Panc1 (cell line): ENCODE results near the gene KATNIP. TPM values are rescaled to one million over a fixed set of nuclear protein-coding genes. Genes with fewer than 3 reads are reported as not detected.

Source experiments
- ATAC-seq: fragments of 200-7000 bp; cut with Tn5 transposase; 2 replicates; pipeline ENCODE4 v1.9.1; 2020; ENCODE audit warnings: mild to moderate bottlenecking, moderate library complexity
- BruUV-seq: library from RNA; stranded (reverse); fragments of 400-500 nt; replicated peaks from 2 replicates; lab custom pipeline; 2021; lab: Mats Ljungman, UMichigan
- CTCF ChIA-PET: fragments of 300-600 bp; sonication (Branson Sonifier 250); formaldehyde crosslinking; loops from one replicate; lab custom pipeline; 2022; ENCODE audit warnings: antibody characterized with exemption; lab: Charles Lee
- POLR2A ChIA-PET: fragments of 300-600 bp; sonication (Branson Sonifier 250); formaldehyde crosslinking; loops from one replicate; lab custom pipeline; 2022; ENCODE audit warnings: antibody characterized with exemption; lab: Charles Lee
- DNase-seq: peaks from one replicate; pipeline ENCODE4 v3.0.0-alpha.2; 2010; ENCODE audit warnings: low read depth, low spot score
- H3K27ac ChIP-seq: 2 replicates; pipeline ENCODE4 v1.5.1; 2011; ENCODE audit warnings: mild to moderate bottlenecking, low read length, inconsistent platforms
- H3K27me3 ChIP-seq: fragments of 200-500 bp; sonication (Bioruptor generic); 2 replicates; pipeline ENCODE4 v1.6.0; 2014; ENCODE audit warnings: low read length, inconsistent platforms; ENCODE audit not compliant: control insufficient read depth, insufficient read depth
- H3K36me3 ChIP-seq: fragments of 200-500 bp; sonication (Bioruptor generic); 2 replicates; pipeline ENCODE4 v1.5.1; 2014; ENCODE audit warnings: inconsistent platforms, mild to moderate bottlenecking, low read length, moderate library complexity; ENCODE audit not compliant: control insufficient read depth, insufficient read depth
- H3K4me1 ChIP-seq: 2 replicates; pipeline ENCODE4 v1.5.1; 2011; ENCODE audit warnings: inconsistent platforms, mild to moderate bottlenecking, low read length, moderate library complexity; ENCODE audit not compliant: control insufficient read depth, insufficient read depth
- H3K4me3 ChIP-seq, 2 experiments: 2 replicates each; pipeline ENCODE4 v1.5.1; 2011 to 2012; ENCODE audit warnings: low read depth in 2 of 2, low read length in 2 of 2, mild to moderate bottlenecking in 2 of 2, inconsistent platforms in 1 of 2, moderate library complexity in 1 of 2
- H3K9me3 ChIP-seq: fragments of 200-500 bp; sonication (Bioruptor generic); 2 replicates; pipeline ENCODE4 v1.5.1; 2014; ENCODE audit warnings: low read depth, mild to moderate bottlenecking, inconsistent platforms, low read length, moderate library complexity; ENCODE audit not compliant: control insufficient read depth, insufficient read depth
- POLR2AphosphoS5 ChIP-seq: IDR thresholded peaks from 2 replicates; pipeline ENCODE4 v1.6.1; 2012; ENCODE audit warnings: mild to moderate bottlenecking, low read depth, low read length, moderate library complexity
- REST ChIP-seq, 2 experiments: IDR thresholded peaks; 2 replicates each; pipeline ENCODE4 v1.6.1; 2011 to 2012; ENCODE audit warnings: low read depth in 2 of 2, control low read depth in 1 of 2, low read length in 1 of 2, mild to moderate bottlenecking in 1 of 2, moderate library complexity in 1 of 2; ENCODE audit not compliant: insufficient read depth in 1 of 2
- SIN3A ChIP-seq: IDR thresholded peaks from 2 replicates; pipeline ENCODE4 v1.6.1; 2012; ENCODE audit warnings: low read depth, mild to moderate bottlenecking, low read length, moderate library complexity, borderline replicate concordance; ENCODE audit not compliant: insufficient read depth
- TCF7L2 ChIP-seq: IDR thresholded peaks from 2 replicates; pipeline ENCODE4 v1.6.1; 2011; ENCODE audit warnings: mild to moderate bottlenecking, low read depth, low read length, inconsistent platforms
- in situ Hi-C: cut with HindIII; loops from 2 replicates; pipeline ENCODE4 v1.10.0; 2016; ENCODE audit warnings: low sequenced_read_pairs, low pct_unique_long_range_greater_than_20kb
- intact Hi-C: fragments of 100-400 bp; cut with micrococcal nuclease; formaldehyde crosslinking; loops from one replicate; pipeline ENCODE4 v1.10.0; 2022; ENCODE audit not compliant: unreplicated experiment
- total RNA-seq: library from RNA; stranded (reverse); gene quantifications from one replicate; pipeline ENCODE4 v1.2.1, GENCODE V29; 2021; ENCODE audit not compliant: unreplicated experiment
- TF ChIP-seq, protein P1 (sequence below): fragments of 450-650 bp; IDR thresholded peaks from 2 replicates; pipeline ENCODE4 v1.5.1; 2017; ENCODE audit warnings: mild to moderate bottlenecking

KATNIP gene
- total RNA-seq, 1 experiment from 2014 or later = 36.7 TPM

GRCh38 chr16:27582883-27583282, 32.9 kb downstream of the KATNIP start:
- no peak for ATAC-seq
- CTCF ChIA-PET = no interaction called here
- DNase-seq = no peak
- no peak overlapping the region for H3K27ac ChIP-seq
- no peak overlapping the region for H3K4me3 ChIP-seq
- POLR2A ChIA-PET = no interaction called here
- no peaks in the 10 kb centered on the region for H3K9me3 ChIP-seq
- BruUV-seq = TSS peak; percentile 11
- intact Hi-C loops (no loop called here), in situ Hi-C loops (no loop called here)
- H3K36me3 ChIP-seq = no peaks in the 10 kb centered on the region
- peaks cover 14% of the 10 kb centered on the region for H3K4me1 ChIP-seq
- TF ChIP-seq, protein P1, sequence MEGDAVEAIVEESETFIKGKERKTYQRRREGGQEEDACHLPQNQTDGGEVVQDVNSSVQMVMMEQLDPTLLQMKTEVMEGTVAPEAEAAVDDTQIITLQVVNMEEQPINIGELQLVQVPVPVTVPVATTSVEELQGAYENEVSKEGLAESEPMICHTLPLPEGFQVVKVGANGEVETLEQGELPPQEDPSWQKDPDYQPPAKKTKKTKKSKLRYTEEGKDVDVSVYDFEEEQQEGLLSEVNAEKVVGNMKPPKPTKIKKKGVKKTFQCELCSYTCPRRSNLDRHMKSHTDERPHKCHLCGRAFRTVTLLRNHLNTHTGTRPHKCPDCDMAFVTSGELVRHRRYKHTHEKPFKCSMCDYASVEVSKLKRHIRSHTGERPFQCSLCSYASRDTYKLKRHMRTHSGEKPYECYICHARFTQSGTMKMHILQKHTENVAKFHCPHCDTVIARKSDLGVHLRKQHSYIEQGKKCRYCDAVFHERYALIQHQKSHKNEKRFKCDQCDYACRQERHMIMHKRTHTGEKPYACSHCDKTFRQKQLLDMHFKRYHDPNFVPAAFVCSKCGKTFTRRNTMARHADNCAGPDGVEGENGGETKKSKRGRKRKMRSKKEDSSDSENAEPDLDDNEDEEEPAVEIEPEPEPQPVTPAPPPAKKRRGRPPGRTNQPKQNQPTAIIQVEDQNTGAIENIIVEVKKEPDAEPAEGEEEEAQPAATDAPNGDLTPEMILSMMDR = no peak
- TF ChIP-seq REST (IDR thresholded peaks at IDR 0.05; ENCODE audit: insufficient read depth in 1 of 2, low read depth in 2 of 2, low read length in 1 of 2) (no peak), POLR2AphosphoS5 (no peak), TCF7L2 (no peak), SIN3A (no peak)
- H3K27me3 ChIP-seq = no peaks in the 10 kb centered on the region

- Histone ChIP-seq H3K4me1 (peaks cover 6% of the 10 kb centered on the region), H3K36me3 (no peaks in the 10 kb centered on the region), H3K27me3 (no peaks in the 10 kb centered on the region), H3K4me3 (no peak overlapping the region), H3K27ac (no peak overlapping the region), H3K9me3 (no peaks in the 10 kb centered on the region)
- CTCF ChIA-PET = no interaction called here
- TF ChIP-seq POLR2AphosphoS5 = no peak
- no peak for TF ChIP-seq TCF7L2
- TF ChIP-seq REST (IDR thresholded peaks at IDR 0.05; ENCODE audit: insufficient read depth in 1 of 2, low read depth in 2 of 2, low read length in 1 of 2) = no peak
- TF ChIP-seq, protein P1 = no peak
- no peak for TF ChIP-seq SIN3A
- intact Hi-C loops (no loop called here), in situ Hi-C loops (no loop called here)
- ATAC-seq (no peak), DNase-seq (no peak)
- POLR2A ChIA-PET = no interaction called here
- BruUV-seq = no TSS peak
Observed at GRCh38 chr16:27583634-27584033, 33.7 kb downstream of the KATNIP start.
